ENCODE data around the gene TRAPPC12. TPM values are rescaled to one million over a fixed set of nuclear protein-coding genes. Genes with fewer than 3 reads are reported as not detected.

The TRAPPC12 gene
- polyA plus RNA-seq, 1 donor = 83.0 TPM

DNA sequence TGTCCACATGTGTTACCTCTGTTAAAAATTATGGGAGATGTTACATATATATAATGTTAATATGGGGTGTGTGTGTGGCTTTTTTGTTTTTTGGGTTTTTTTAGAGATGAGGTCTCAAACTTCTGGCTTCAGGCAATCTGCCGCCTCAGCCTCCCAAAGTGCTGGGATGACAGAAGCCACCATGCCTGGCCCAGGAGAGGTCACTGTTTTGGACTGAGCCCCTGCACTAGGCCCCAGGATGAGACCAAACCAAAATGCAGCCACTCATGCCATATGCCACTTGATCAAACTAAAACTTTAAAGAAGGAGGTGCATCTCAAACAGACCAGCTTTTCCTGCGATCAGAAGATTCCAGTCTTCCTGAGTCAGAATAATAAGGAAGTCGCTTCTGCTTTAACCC, 137.3 kb downstream of the TRAPPC12 start:
- DNase-seq = no peak

DNA sequence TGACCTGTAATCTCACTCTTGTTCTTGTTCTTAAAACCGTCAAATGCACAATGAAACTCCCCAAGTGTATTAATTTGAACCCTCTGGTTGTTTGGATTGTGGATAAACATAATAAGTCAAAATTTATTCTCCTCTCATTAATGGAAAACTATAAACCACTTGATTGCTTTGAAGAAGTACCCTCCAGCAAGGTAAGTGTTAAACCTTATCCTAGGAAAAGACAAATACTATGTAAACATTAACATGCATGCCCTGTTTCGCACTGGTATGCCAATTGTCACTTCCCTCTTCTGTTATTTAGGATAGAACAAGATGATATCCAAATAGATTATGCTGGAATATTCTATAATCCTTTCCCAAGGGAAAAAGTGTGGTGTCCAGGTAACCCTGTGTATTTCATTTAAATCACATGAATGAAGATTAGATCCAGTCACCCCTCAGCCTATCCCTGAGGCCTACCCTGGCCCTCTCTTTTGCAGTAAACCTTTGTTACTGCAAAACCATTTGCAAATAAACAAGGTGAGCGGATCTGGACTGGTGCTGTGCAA, 138.5 kb downstream of the TRAPPC12 start:
- DNase-seq = no peak

DNA sequence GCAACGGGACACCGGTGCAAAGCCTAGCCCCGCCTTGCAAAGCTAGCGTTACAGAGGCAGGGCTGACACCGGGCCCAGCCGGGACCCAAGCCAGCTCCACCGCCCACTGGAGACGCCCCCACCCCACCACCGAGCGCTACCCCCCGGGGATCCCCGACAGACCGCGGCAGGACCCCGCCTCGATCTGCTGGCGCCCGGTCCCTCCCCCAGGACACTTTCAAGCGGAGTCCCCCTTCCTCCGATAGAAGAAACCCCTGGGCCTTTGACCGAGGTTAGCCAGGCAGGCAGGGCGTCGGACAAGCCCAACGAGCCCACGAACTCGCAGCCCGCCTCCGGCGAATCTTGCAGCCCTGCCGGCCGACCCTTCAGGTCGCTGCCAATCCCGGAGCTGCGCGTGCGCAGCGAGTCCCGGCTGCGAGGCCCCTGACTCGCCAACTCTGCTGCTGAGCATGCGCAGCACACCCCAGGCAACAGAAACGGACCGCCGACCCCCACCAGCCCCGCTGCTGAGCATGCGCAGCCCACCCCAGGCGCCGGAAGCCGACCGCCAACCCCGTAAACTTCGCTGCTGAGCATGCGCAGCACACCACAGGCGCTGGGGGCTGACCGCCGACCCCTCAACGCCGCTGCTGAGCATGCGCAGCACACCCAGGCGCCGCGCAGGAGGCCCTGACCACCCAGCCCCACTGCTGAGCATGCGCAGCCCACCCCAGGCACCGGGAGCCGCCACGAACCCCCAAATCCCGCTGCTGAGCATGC, 139.2 kb downstream of the TRAPPC12 start:
- peak; percentile 100 for DNase-seq

DNA sequence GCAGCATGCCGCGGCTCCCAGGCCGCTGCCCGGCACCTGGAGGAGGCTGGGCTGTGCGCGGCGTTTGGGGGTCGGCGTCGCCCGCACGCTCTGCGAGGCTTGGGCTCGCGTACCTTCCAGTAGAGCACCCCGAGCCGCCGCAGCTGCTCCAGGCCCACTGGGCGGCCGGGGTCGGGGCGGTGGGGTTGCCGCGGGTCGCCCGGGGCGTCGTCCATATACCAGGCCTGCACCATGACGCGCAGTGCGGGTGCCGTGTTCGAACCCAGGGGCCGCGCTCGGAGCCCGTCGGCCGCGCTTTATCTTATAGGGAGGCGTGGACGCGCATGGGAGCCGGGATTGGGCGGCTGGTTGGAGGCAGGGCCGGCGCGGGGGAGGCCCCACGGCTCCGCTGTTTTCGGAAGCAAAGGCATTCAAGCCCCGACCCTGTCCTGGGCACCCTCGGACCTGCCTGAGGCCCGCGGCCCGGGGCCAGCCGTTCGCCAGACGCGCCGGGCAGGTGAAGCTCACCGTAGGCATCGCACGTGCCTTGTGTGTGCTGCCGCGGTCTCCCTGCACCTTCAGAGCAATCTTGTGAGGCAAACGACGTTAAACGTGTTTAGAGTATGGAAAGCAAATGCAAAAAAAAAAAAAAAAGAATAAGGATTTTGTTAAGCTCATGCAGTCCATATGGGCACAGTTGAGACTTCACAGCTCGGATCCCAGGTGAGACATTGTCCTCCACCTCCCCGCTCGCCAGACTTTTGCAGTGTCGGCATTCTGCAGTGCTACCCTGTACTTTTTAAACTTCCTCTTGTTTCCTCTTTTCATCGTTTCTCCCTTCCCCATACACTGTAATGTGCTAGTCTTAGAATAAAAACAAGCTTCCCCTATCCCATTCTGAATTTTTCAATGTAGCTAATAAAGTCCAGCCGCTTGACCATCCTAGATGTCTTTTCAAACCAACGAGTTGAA, 140.0 kb downstream of the TRAPPC12 start, which contains the start of gene ADI1:
Gene ADI1, minus strand, starts transcription at position 277 of the 951 bp plus-strand sequence. Its CDS starts 44 bp downstream, at position 233.
- peak; percentile 85 for DNase-seq

DNA sequence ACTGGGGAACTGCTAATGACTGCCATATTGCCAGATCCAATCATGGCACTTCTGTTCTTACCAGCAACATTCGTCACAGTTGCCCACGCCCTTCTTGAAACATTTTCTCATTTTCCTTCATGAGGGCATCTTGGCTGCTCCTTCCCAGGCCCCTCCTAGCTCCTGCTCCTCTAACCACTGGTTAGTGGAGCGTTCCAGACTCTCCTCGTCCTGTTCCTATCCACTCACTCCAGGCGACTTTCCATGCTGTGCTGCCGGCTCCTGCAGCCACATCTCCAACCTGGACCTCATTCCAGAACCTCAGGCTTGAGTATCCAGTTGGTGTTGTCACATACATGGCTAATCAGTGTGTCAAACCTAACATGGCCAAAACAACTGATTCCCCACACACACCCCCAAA, 141.1 kb downstream of the TRAPPC12 start:
- DNase-seq = no peak

DNA sequence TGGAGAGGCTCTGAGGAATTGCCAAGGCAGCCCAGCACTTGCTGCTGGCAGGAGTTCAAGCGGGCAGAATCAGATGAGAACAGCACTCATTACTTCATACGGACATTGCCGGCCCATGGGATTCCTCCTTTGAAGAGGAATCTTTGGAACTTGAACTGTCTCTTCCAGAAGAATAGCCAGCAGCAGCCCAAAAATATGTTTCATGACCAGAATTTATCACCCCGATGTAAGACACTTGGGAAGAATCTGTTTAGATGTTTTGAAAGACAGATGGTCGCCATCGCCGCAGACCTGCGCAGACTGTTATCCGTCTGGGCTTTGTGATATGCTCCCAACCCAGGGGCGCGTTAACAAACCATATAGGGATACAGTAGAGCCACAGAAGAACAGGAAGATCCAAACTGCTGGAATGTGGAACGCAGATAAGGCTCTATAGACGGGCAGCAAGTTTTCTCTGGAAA, 143.5 kb downstream of the TRAPPC12 start:
- no peak for DNase-seq

DNA sequence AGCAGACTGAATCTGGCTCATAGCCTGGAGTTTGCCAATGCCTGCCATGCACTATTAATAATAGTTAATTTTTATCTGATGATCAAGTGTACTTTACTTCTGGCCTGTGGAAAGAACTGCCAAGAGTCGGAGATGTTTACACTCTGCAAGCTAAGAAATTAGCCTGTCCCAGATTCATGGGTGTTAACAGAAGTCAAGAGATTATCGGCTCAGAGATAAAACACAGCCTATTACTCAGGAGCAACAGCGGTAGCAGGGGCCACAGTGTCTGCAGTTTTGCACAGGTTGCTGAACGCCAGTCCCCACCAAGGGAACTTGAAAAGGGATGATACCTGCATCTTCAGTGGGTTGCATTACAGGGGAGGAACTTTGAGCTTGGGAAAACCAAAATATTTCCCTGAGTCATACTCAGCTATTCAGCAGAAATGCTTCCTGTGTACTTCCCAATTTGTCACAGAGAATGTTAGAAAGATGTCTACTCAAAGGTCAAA, 144.1 kb downstream of the TRAPPC12 start:
- DNase-seq = no peak

DNA sequence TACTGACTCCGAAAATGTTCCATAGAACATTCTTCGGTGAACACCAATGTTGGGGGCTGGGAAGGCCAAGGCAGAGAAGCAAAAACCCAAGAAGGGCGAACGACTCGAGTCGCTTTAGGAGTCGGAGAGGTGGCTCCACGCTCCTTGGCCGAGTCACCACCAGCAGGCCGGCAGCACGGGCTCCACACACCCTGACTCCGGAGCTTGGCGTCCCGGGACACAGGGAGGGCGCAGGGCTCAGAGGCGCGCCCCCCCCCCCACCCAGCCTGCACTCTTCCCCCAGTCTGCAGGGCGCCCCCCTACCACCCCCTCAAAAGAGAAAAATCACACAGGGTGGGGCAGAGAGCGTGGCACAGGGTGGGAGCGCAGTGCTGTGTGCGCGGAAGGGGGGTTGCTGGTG, 147.4 kb downstream of the TRAPPC12 start:
- DNase-seq = no peak

DNA sequence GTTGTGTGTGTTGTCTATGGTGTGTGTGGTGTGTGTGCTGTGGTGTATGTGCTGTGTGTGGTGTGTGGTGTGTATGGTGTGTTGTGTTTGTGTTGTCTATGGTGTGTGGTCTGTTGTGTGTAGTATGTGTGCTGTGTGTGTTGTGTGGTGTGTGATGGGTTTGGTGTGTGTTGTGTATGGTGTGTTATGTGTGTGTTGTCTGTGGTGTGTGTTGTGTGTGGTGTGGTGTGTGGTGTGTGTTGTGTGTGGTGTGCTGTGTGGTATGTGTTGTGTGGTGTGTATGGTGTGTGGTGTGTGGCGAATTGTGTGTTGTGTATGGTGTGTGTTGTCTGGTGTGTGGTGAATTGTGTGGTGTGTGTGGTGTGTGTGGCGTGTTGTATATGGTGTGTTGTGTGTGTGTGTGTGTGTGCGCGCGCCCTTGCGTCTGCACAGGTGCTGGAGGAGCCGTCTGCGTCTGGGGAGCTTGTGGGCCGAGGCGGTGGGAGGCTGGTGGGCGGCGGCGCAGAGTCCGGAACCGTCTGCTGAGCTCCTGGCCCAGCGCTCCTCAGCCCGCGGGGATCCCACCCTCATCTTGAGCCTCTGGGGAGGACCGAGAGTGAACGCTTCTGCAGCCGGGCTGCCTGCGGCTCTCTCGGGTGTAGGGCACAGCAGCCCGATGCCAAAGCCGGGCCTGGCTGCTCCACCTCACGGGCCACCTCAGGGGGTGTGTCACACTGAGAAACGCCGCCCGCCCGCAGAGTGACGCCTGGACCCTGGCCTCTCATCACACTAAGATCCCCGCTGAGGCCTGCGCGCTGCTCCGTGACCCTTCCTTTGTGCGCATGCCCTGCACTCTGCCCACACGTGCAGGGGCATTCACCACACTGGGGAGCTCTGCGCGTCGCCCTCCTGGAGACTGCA, 148.6 kb downstream of the TRAPPC12 start:
- DNase-seq = no peak

Other genes starting within 250 kb of the TRAPPC12 start
- 16.4 TPM for gene EIPR1, start 1.9 kb upstream of the TRAPPC12 start, polyA plus RNA-seq (ENCODE audit: insufficient read length)
- gene ADI1, start 139.8 kb downstream of the TRAPPC12 start, polyA plus RNA-seq (ENCODE audit: insufficient read length) = 65.4 TPM
- gene RNASEH1, start 178.6 kb downstream of the TRAPPC12 start, polyA plus RNA-seq (ENCODE audit: insufficient read length) = 20.2 TPM
- gene RPS7, start 195.6 kb downstream of the TRAPPC12 start, polyA plus RNA-seq (ENCODE audit: insufficient read length) = 1,844 TPM
- gene COLEC11, start 215.4 kb downstream of the TRAPPC12 start, polyA plus RNA-seq (ENCODE audit: insufficient read length) = 0.56 TPM